Keratinocyte (primary cell): ENCODE measurements around the gene NBPF12. TPM values are rescaled to one million over a fixed set of nuclear protein-coding genes. Genes with fewer than 3 reads are reported as not detected.
"Not testable (repeated sequence)": the region's sequence is repeated elsewhere in the genome, so short reads cannot be mapped to it uniquely, and the experiment has no call there.

Source experiments
- DNase-seq: peaks from one replicate; pipeline ENCODE4 v3.0.0-alpha.2; 2011; ENCODE audit warnings: low read depth, missing footprints, low spot score
- FAIRE-seq: peaks from 2 replicates; lab custom pipeline; 2011; peaks lifted over from hg19 to GRCh38; lab: Jason Lieb, UNC
- H2AFZ ChIP-seq: 2 replicates; pipeline ENCODE4 v1.6.0; 2012; ENCODE audit warnings: low read length, control low read depth, inconsistent platforms; ENCODE audit not compliant: control insufficient read depth
- H3K27ac ChIP-seq: 2 replicates; pipeline ENCODE4 v1.5.1; 2011; ENCODE audit warnings: low read length; ENCODE audit not compliant: control insufficient read depth, insufficient read depth
- H3K27me3 ChIP-seq: 3 replicates; pipeline ENCODE4 v1.6.0; 2011; ENCODE audit warnings: low read length; ENCODE audit not compliant: control insufficient read depth, insufficient read depth; ENCODE audit errors: extremely low read depth
- H3K36me3 ChIP-seq, 2 experiments: 2 replicates in 1 of 2; 3 replicates in 1 of 2; pipeline ENCODE4 v1.5.1; 2011; ENCODE audit warnings: low read length in 2 of 2, mild to moderate bottlenecking in 1 of 2; ENCODE audit not compliant: control insufficient read depth in 2 of 2, insufficient read depth in 2 of 2; ENCODE audit errors: extremely low read depth in 1 of 2
- H3K4me1 ChIP-seq: 3 replicates; pipeline ENCODE4 v1.5.1; 2011; ENCODE audit warnings: low read length; ENCODE audit not compliant: control insufficient read depth, insufficient read depth; ENCODE audit errors: extremely low read depth
- H3K4me2 ChIP-seq: 3 replicates; pipeline ENCODE4 v1.6.0; 2011; ENCODE audit warnings: low read depth, low read length; ENCODE audit not compliant: control insufficient read depth, insufficient read depth; ENCODE audit errors: extremely low read depth
- H3K4me3 ChIP-seq, 3 experiments: fragments of 200-600 bp in 1 of 3; sonication (generic) in 1 of 3; 2 replicates in 2 of 3; 3 replicates in 1 of 3; pipeline ENCODE4 v1.5.1; 2011 to 2016; ENCODE audit warnings: low read length in 3 of 3, mild to moderate bottlenecking in 3 of 3, control low read depth in 2 of 3, inconsistent platforms in 1 of 3, low read depth in 1 of 3, mixed read lengths in 1 of 3, mixed run types in 1 of 3, moderate library complexity in 1 of 3; ENCODE audit not compliant: control insufficient read depth in 2 of 3, insufficient read depth in 2 of 3; ENCODE audit errors: extremely low read depth in 1 of 3
- H3K79me2 ChIP-seq: 2 replicates; pipeline ENCODE4 v1.6.0; 2012; ENCODE audit warnings: low read length; ENCODE audit not compliant: control insufficient read depth, insufficient read depth
- H3K9ac ChIP-seq: 3 replicates; pipeline ENCODE4 v1.6.0; 2011; ENCODE audit warnings: low read length; ENCODE audit not compliant: control insufficient read depth, insufficient read depth; ENCODE audit errors: extremely low read depth
- H3K9me1 ChIP-seq: 3 replicates; pipeline ENCODE4 v1.6.0; 2011; ENCODE audit warnings: low read length; ENCODE audit not compliant: control insufficient read depth, insufficient read depth; ENCODE audit errors: extremely low read depth
- H3K9me3 ChIP-seq: 2 replicates; pipeline ENCODE4 v1.5.1; 2012; ENCODE audit warnings: low read depth, low read length; ENCODE audit not compliant: control insufficient read depth
- H4K20me1 ChIP-seq: 3 replicates; pipeline ENCODE4 v1.6.0; 2011; ENCODE audit warnings: low read length; ENCODE audit not compliant: control insufficient read depth, insufficient read depth; ENCODE audit errors: extremely low read depth
- dilution Hi-C: fragments of 300-500 bp; cut with MboI; formaldehyde crosslinking; loops from one replicate; pipeline ENCODE4 v1.7.0; 2020; ENCODE audit warnings: low sequenced_read_pairs; ENCODE audit not compliant: extremely low pct_ligation_motif_present
- polyA plus RNA-seq, 5 experiments: library from polyadenylated mRNA; depleted of rRNA in 3 of 5; stranded (reverse) in 3 of 5; stranded (forward) in 1 of 5; unstranded in 1 of 5; fragments of >200 nt; gene quantifications; 1 replicate in 1 of 5; 2 replicates in 3 of 5; 3 replicates in 1 of 5; pipeline versions ENCODE4 v1.2.1 to v1.2.3, GENCODE V29; 2011 to 2012; ENCODE audit warnings: missing spikeins in 2 of 5, low read depth in 1 of 5, low replicate concordance in 1 of 5

Gene NBPF12
- polyA plus RNA-seq, 1 donor (not counting 4 experiments of a cell fraction or from before 2014, with no cell fraction given): 6.4 TPM

DNA sequence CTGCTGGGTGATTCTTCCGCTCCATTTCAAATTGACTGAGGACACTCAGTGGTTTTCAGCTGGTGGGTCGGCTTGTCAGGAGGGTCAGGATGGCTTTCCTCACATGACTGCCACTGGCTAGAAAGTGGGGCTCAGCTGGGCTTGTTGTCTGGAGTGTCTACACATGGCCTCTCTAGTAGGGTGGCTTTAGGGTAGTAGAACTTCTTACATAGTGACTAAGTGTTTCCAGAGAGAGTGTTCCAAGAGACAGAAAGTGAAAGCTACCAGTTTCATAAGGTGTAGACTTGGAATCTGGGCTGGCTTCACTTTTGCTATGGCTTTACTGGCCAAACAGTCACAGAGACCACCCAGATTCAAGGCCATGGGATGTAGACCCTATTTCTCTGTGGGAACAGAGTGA lies 11.7 kb upstream of the NBPF12 start:
- not testable (repeated sequence) for H4K20me1 ChIP-seq, H3K79me2 ChIP-seq

DNA sequence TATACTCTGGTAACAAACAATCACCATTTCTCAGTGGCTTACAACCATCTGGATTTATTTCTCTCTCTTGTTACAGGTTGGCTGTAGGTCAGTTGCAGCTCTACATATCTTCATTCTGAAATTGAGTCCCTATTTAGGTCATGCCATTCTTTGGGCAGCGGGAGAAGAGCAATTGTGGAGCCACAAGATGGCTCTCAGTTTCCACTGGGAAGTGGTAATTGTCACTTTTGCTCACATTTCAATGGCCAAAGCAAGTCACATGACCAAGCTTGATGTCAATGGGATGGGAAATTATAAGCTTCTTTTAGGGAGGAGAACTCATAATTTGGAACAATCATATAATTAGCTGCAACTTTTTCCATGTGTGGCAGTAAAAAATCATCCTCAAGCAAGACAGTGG lies 7.9 kb upstream of the NBPF12 start:
- H3K36me3 ChIP-seq, H3K27me3 ChIP-seq, H3K9me3 ChIP-seq, H3K4me2 ChIP-seq, H2AFZ ChIP-seq, H3K27ac ChIP-seq, H3K4me3 ChIP-seq, dilution Hi-C loops, H3K9me1 ChIP-seq, FAIRE-seq, H3K9ac ChIP-seq, H4K20me1 ChIP-seq, H3K4me1 ChIP-seq, H3K79me2 ChIP-seq, DNase-seq: not testable (repeated sequence)

More for the DNA sequence above, 11.7 kb upstream of the NBPF12 start:
- H3K4me2 ChIP-seq, H2AFZ ChIP-seq, H3K27me3 ChIP-seq, H3K36me3 ChIP-seq, H3K9ac ChIP-seq, H3K9me1 ChIP-seq, H3K27ac ChIP-seq, H3K4me3 ChIP-seq, H3K9me3 ChIP-seq, dilution Hi-C loops, H3K4me1 ChIP-seq, FAIRE-seq, DNase-seq: not testable (repeated sequence)

DNA sequence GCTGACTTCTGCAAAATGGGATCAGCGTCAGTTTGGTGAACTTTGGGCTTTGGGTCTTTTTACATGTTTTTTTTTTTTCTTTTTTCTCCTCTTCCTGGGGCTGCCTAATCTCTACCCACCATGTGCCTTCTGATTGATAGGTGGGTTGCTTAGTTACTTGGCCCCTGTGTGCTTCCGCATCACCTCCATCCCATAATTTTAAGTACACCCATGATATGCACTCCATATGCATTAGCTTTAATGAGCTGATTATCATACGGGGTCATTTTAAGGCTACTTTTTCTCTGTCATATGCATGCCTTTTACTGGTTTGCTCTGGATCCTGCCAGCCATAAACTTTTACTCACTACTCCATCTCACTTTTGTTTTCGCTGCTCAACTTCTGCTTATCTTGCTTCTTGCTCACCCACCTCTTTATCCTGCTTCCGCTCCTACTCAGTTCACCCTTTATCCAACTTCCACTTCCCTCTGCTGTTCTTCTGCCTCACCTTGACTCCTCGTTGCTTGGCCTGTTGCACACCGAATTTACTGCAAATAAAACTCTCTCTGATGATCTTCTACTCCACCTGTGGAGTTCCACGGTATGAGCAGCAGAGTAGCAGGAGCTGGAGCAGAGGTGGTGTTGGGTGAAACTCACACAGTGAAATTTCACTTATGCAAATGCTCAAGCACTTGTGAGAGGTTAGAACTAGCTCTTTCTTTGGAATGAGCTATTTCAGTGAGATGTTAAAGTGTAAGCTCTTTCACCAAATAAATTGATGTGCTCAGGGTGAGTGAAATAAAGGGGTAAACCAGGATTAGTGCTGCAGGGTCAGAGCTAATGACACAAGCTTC lies 3.5 kb upstream of the NBPF12 start:
- H3K9ac ChIP-seq, H3K79me2 ChIP-seq, H3K36me3 ChIP-seq, H3K9me1 ChIP-seq, DNase-seq, FAIRE-seq, H3K27ac ChIP-seq, H3K4me1 ChIP-seq, H3K4me3 ChIP-seq, H2AFZ ChIP-seq, H3K9me3 ChIP-seq, H3K4me2 ChIP-seq, dilution Hi-C loops, H4K20me1 ChIP-seq, H3K27me3 ChIP-seq: not testable (repeated sequence)

GRCh38 chr1:146937462-146937861 lies 662 bp upstream of the NBPF12 start:
- dilution Hi-C loops, H3K9me3 ChIP-seq, H3K9me1 ChIP-seq, H4K20me1 ChIP-seq, H3K4me3 ChIP-seq, H3K4me1 ChIP-seq, H3K27me3 ChIP-seq, H3K27ac ChIP-seq, FAIRE-seq, H3K79me2 ChIP-seq, H3K4me2 ChIP-seq, DNase-seq, H3K36me3 ChIP-seq, H2AFZ ChIP-seq, H3K9ac ChIP-seq: not testable (repeated sequence)
